Sigmoid colon (tissue), 4 donors: ENCODE measurements around the gene TCF7L1.

ENCODE experiments used
- EP300 ChIP-seq, 4 donors: sonication (generic); formaldehyde crosslinking; IDR thresholded peaks; one replicate each; pipeline ENCODE4 v1.6.1; 2017; ENCODE audit warnings: antibody characterized with exemption in 4 of 4
- POLR2A ChIP-seq, 2 donors: fragments of 450-650 bp; IDR thresholded peaks; one replicate each; pipeline ENCODE4 v1.6.1; 2016; ENCODE audit warnings: antibody characterized with exemption in 2 of 2, mild to moderate bottlenecking in 2 of 2, moderate library complexity in 2 of 2
- POLR2AphosphoS5 ChIP-seq, 4 donors: sonication (generic); formaldehyde crosslinking; IDR thresholded peaks; one replicate each; pipeline ENCODE4 v1.6.1; 2017; ENCODE audit warnings: antibody characterized with exemption in 4 of 4
- TF ChIP-seq, protein P1 (sequence below), 4 experiments: fragments of 450-650 bp in 3 of 4; fragments of 200-600 bp in 1 of 4; IDR thresholded peaks; one replicate each; pipeline ENCODE4 v1.5.1; 2016 to 2019; ENCODE audit warnings: antibody characterized with exemption in 4 of 4, mild to moderate bottlenecking in 3 of 4, moderate library complexity in 2 of 4

DNA sequence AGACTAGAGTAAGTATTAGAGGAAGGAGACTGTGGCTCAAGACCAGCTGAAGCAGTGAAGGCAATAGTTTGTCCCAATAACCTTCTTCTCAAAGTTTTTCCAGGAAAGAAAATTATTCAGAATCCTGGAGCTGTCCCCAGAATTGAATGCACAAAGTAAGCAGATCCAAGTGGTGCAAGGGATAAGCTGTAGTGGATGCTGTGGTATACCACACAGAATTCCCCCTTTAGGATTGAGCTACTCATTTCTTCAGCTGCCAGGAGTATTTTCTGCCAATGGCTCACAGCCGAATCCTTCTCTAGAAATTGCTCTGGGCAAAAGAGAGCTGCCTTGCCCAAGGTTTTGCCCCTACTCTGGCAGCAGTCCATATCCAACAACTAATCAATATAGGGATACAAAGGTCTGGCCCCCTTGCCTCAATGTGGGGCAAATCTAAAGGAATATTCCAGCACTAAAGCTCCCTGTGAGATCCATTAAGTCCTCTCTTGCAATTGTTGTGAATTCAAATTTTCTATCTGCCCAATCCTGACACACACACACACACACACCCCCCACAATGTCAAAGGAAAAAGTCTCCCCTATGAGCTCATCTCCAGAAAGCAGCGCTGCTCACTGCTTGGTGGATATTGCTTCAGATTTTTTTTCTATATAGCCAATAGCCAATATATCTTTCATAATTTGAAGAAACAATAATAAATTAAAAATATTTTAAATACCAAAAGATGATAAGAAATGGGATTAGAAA is 18.4 kb upstream of the TCF7L1 start:
- TF ChIP-seq, protein P1, sequence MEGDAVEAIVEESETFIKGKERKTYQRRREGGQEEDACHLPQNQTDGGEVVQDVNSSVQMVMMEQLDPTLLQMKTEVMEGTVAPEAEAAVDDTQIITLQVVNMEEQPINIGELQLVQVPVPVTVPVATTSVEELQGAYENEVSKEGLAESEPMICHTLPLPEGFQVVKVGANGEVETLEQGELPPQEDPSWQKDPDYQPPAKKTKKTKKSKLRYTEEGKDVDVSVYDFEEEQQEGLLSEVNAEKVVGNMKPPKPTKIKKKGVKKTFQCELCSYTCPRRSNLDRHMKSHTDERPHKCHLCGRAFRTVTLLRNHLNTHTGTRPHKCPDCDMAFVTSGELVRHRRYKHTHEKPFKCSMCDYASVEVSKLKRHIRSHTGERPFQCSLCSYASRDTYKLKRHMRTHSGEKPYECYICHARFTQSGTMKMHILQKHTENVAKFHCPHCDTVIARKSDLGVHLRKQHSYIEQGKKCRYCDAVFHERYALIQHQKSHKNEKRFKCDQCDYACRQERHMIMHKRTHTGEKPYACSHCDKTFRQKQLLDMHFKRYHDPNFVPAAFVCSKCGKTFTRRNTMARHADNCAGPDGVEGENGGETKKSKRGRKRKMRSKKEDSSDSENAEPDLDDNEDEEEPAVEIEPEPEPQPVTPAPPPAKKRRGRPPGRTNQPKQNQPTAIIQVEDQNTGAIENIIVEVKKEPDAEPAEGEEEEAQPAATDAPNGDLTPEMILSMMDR (IDR thresholded peaks at IDR 0.05) = no peak
- TF ChIP-seq POLR2A (IDR thresholded peaks at IDR 0.05) = no peak
- no peak for TF ChIP-seq POLR2AphosphoS5 (IDR thresholded peaks at IDR 0.05)
- TF ChIP-seq EP300 (IDR thresholded peaks at IDR 0.05) = no peak
